Measurements from ENCODE around the gene ZDHHC17. TPM values are rescaled to one million over a fixed set of nuclear protein-coding genes. Genes with fewer than 3 reads are reported as not detected.
"Not testable (repeated sequence)": the region's sequence is repeated elsewhere in the genome, so short reads cannot be mapped to it uniquely, and the experiment has no call there.

ZDHHC17 gene
- total RNA-seq, 1 experiment from 2014 or later: 35.3 TPM

- peaks cover 15% of the 10 kb centered on the region; the same call in 1 of the 2 replicates for H3K4me1 ChIP-seq (ENCODE audit: insufficient read depth, low read length)
- H3K27ac ChIP-seq (ENCODE audit: low read length): no peak overlapping the region
- H3K9me2 ChIP-seq (replicated peaks; ENCODE audit: low read length): no peaks in the 10 kb centered on the region
- no peaks in the 10 kb centered on the region for H4K20me1 ChIP-seq (ENCODE audit: low read length)
- ChIA-PET CTCF (interaction anchor here (0.6 kb wide), 1 partner anchor 52 kb away, joined by 3 read pairs; no protein-coding TSS in a partner anchor), POLR2A (ENCODE audit: unreplicated experiment) (no interaction called here)
- no peaks in the 10 kb centered on the region for H3K9me3 ChIP-seq (ENCODE audit: low read length)
- no TSS peak for BruUV-seq (replicated peaks)
- H3K36me3 ChIP-seq (ENCODE audit: low read depth, low read length): no peaks in the 10 kb centered on the region; the same call in 1 of the 2 replicates
- no peak overlapping the region for H3K4me2 ChIP-seq (ENCODE audit: low read length)
- no peak overlapping the region for H3K4me3 ChIP-seq (ENCODE audit: low read length)
- TF ChIP-seq CTCF (conservative IDR thresholded peaks at IDR 0.05; ENCODE audit: low read depth, low read length): no peak
- no peak overlapping the region for H2AFZ ChIP-seq (ENCODE audit: low read length)
- no peaks in the 10 kb centered on the region for H3F3A ChIP-seq (ENCODE audit: low read length, unreplicated experiment)
- ATAC-seq: no peak
- intact Hi-C loops (cut with micrococcal nuclease): no loop called here
- H3K9ac ChIP-seq (ENCODE audit: low read length): no peak overlapping the region
- H3K79me2 ChIP-seq (ENCODE audit: low read length): peaks cover 92% of the 10 kb centered on the region
- no peaks in the 10 kb centered on the region for H3K27me3 ChIP-seq (ENCODE audit: low read length)
- no peak for DNase-seq
Measured at GRCh38 chr12:76768576-76768975, 4.7 kb downstream of the ZDHHC17 start.

- no peaks in the 10 kb centered on the region for H3K9me2 ChIP-seq (replicated peaks; ENCODE audit: low read length)
- no peak overlapping the region for H3K4me2 ChIP-seq (ENCODE audit: low read length)
- H3K27ac ChIP-seq (ENCODE audit: low read length): no peak overlapping the region
- no peak overlapping the region for H3K9ac ChIP-seq (ENCODE audit: low read length)
- TF ChIP-seq CTCF (conservative IDR thresholded peaks at IDR 0.05; ENCODE audit: low read depth, low read length) (no peak), EZH2phosphoT487 (IDR thresholded peaks at IDR 0.05; ENCODE audit: borderline replicate concordance, low read length) (no peak), EZH2 (IDR thresholded peaks at IDR 0.05; ENCODE audit: low read length, unreplicated experiment) (no peak)
- H3K9me3 ChIP-seq (ENCODE audit: low read length): no peaks in the 10 kb centered on the region
- no peaks in the 10 kb centered on the region for H3K27me3 ChIP-seq (ENCODE audit: low read length)
- peaks cover 97% of the 10 kb centered on the region for H3K79me2 ChIP-seq (ENCODE audit: low read length)
- no peaks in the 10 kb centered on the region for H4K20me1 ChIP-seq (ENCODE audit: low read length)
- ATAC-seq: no peak
- no peak overlapping the region for H2AFZ ChIP-seq (ENCODE audit: low read length)
- no peaks in the 10 kb centered on the region for H3K4me1 ChIP-seq (ENCODE audit: insufficient read depth, low read length)
- CTCF ChIA-PET: no interaction called here
- H3F3A ChIP-seq (ENCODE audit: low read length, unreplicated experiment): no peaks in the 10 kb centered on the region
- intact Hi-C loops (cut with micrococcal nuclease): no loop called here
- no peak overlapping the region for H3K4me3 ChIP-seq (ENCODE audit: low read length)
- no TSS peak for BruUV-seq (replicated peaks)
- H3K36me3 ChIP-seq (ENCODE audit: low read depth, low read length): no peaks in the 10 kb centered on the region; the same call in 1 of the 2 replicates
- DNase-seq: no peak
- POLR2A ChIA-PET (ENCODE audit: unreplicated experiment): no interaction called here
Measured at GRCh38 chr12:76777765-76778216, 13.9 kb downstream of the ZDHHC17 start.

GRCh38 chr12:76778364-76778763, 14.4 kb downstream of the ZDHHC17 start:
- H4K20me1 ChIP-seq (ENCODE audit: low read length): no peaks in the 10 kb centered on the region
- ATAC-seq: no peak
- CTCF ChIA-PET: no interaction called here
- POLR2A ChIA-PET (ENCODE audit: unreplicated experiment): no interaction called here
- H2AFZ ChIP-seq (ENCODE audit: low read length): no peak overlapping the region
- H3K4me3 ChIP-seq (ENCODE audit: low read length): no peak overlapping the region
- H3K27me3 ChIP-seq (ENCODE audit: low read length): no peaks in the 10 kb centered on the region
- intact Hi-C loops (cut with micrococcal nuclease): no loop called here
- no peak for TF ChIP-seq CTCF (conservative IDR thresholded peaks at IDR 0.05; ENCODE audit: low read depth, low read length)
- no peak for TF ChIP-seq EZH2phosphoT487 (IDR thresholded peaks at IDR 0.05; ENCODE audit: borderline replicate concordance, low read length)
- TF ChIP-seq EZH2 (IDR thresholded peaks at IDR 0.05; ENCODE audit: low read length, unreplicated experiment): no peak
- no peaks in the 10 kb centered on the region; the same call in 1 of the 2 replicates for H3K36me3 ChIP-seq (ENCODE audit: low read depth, low read length)
- H3K9me2 ChIP-seq (replicated peaks; ENCODE audit: low read length): no peaks in the 10 kb centered on the region
- no peak overlapping the region for H3K9ac ChIP-seq (ENCODE audit: low read length)
- H3K4me1 ChIP-seq (ENCODE audit: insufficient read depth, low read length): no peaks in the 10 kb centered on the region
- H3K9me3 ChIP-seq (ENCODE audit: low read length): no peaks in the 10 kb centered on the region
- no peaks in the 10 kb centered on the region for H3F3A ChIP-seq (ENCODE audit: low read length, unreplicated experiment)
- peaks cover 97% of the 10 kb centered on the region for H3K79me2 ChIP-seq (ENCODE audit: low read length)
- H3K4me2 ChIP-seq (ENCODE audit: low read length): no peak overlapping the region
- DNase-seq: no peak
- no peak overlapping the region for H3K27ac ChIP-seq (ENCODE audit: low read length)
- BruUV-seq (replicated peaks): no TSS peak

- H4K20me1 ChIP-seq (ENCODE audit: low read length); H3K27ac ChIP-seq (ENCODE audit: low read length); H3K9me2 ChIP-seq (replicated peaks; ENCODE audit: low read length); H2AFZ ChIP-seq (ENCODE audit: low read length); H3K4me2 ChIP-seq (ENCODE audit: low read length); H3K4me1 ChIP-seq (ENCODE audit: insufficient read depth, low read length); H3K36me3 ChIP-seq (ENCODE audit: low read depth, low read length); H3K9ac ChIP-seq (ENCODE audit: low read length); BruUV-seq (replicated peaks); POLR2A ChIA-PET (ENCODE audit: unreplicated experiment); H3K9me3 ChIP-seq (ENCODE audit: low read length); ATAC-seq; H3K4me3 ChIP-seq (ENCODE audit: low read length); H3K27me3 ChIP-seq (ENCODE audit: low read length); H3F3A ChIP-seq (ENCODE audit: low read length, unreplicated experiment); intact Hi-C loops (cut with micrococcal nuclease); DNase-seq; CTCF ChIA-PET: not testable (repeated sequence)
- H3K79me2 ChIP-seq (ENCODE audit: low read length): peaks cover 97% of the 10 kb centered on the region
Measured at GRCh38 chr12:76779310-76779709, 15.4 kb downstream of the ZDHHC17 start.

Data from PC-3 (cell line).